Right atrium auricular region (tissue), 2 donors: ENCODE data around the gene PLGRKT. TPM values are rescaled to one million over a fixed set of nuclear protein-coding genes. Genes with fewer than 3 reads are reported as not detected.

Experiments used
- DNase-seq: peaks from one replicate; pipeline ENCODE4 v3.0.0-alpha.2; 2019; ENCODE audit warnings: low spot score
- H3K27ac ChIP-seq, 2 donors: fragments of 200-600 bp; sonication (generic); 1 replicate in 1 of 2; 2 replicates in 1 of 2; pipeline ENCODE4 v1.5.1; 2016 to 2019
- H3K27me3 ChIP-seq, 2 donors: fragments of 200-600 bp; sonication (generic); one replicate each; pipeline versions ENCODE4 v1.5.1 to v1.6.0; 2017 to 2019
- H3K36me3 ChIP-seq: fragments of 200-600 bp; sonication (generic); one replicate; pipeline ENCODE4 v1.5.1; 2016
- H3K4me1 ChIP-seq, 2 donors: fragments of 200-600 bp; sonication (generic); one replicate each; pipeline versions ENCODE4 v1.5.1 to v1.6.0; 2017 to 2019
- H3K4me3 ChIP-seq, 2 donors: fragments of 200-600 bp; sonication (generic); 1 replicate in 1 of 2; 2 replicates in 1 of 2; pipeline ENCODE4 v1.5.1; 2017 to 2019; ENCODE audit warnings: mild to moderate bottlenecking in 1 of 2, moderate library complexity in 1 of 2
- H3K9me3 ChIP-seq, 2 donors: fragments of 200-600 bp; sonication (generic); one replicate each; pipeline ENCODE4 v1.5.1; 2019
- CTCF ChIP-seq, 2 donors: fragments of 200-600 bp; sonication (generic); IDR thresholded peaks; one replicate each; pipeline ENCODE4 v1.5.1; 2019; ENCODE audit warnings: antibody characterized with exemption in 2 of 2
- total RNA-seq, 2 donors: library from RNA; depleted of rRNA; stranded (reverse); fragments of >200 nt; gene quantifications; one replicate each; pipeline ENCODE4 v1.1.0, GENCODE V29; 2016

PLGRKT gene
- total RNA-seq, 2 donors from 2014 or later: 17.6 to 30.4 TPM

GRCh38 chr9:5459289-5459829 is 21.6 kb upstream of the PLGRKT start:
- H3K27me3 ChIP-seq: no peaks in the 10 kb centered on the region
- no peaks in the 10 kb centered on the region for H3K9me3 ChIP-seq
- peaks cover 18% of the 10 kb centered on the region for H3K36me3 ChIP-seq
- DNase-seq: no peak
- H3K4me1 ChIP-seq: no peaks in the 10 kb centered on the region
- TF ChIP-seq CTCF (IDR thresholded peaks at IDR 0.05): no peak
- H3K27ac ChIP-seq: no peak overlapping the region
- no peak overlapping the region for H3K4me3 ChIP-seq

GRCh38 chr9:5455181-5455580 is 17.5 kb upstream of the PLGRKT start:
- no peak for TF ChIP-seq CTCF (IDR thresholded peaks at IDR 0.05)
- peaks cover 0 to 9% of the 10 kb centered on the region in 2 donors for H3K4me1 ChIP-seq
- H3K27ac ChIP-seq: peak overlapping the region; percentile 11 to 67
- H3K9me3 ChIP-seq: no peaks in the 10 kb centered on the region
- peaks cover 5% of the 10 kb centered on the region for H3K36me3 ChIP-seq
- no peak overlapping the region for H3K4me3 ChIP-seq
- H3K27me3 ChIP-seq: no peaks in the 10 kb centered on the region
- DNase-seq: no peak

GRCh38 chr9:5453673-5454072 is 15.9 kb upstream of the PLGRKT start:
- H3K27ac ChIP-seq: peak overlapping the region; percentile 43 to 67
- H3K9me3 ChIP-seq: no peaks in the 10 kb centered on the region
- DNase-seq: no peak
- H3K4me3 ChIP-seq: no peak overlapping the region
- H3K4me1 ChIP-seq: peaks cover 0 to 18% of the 10 kb centered on the region in 2 donors
- peaks cover 5% of the 10 kb centered on the region for H3K36me3 ChIP-seq
- no peaks in the 10 kb centered on the region for H3K27me3 ChIP-seq
- TF ChIP-seq CTCF (IDR thresholded peaks at IDR 0.05): no peak

GRCh38 chr9:5453004-5453403 is 15.3 kb upstream of the PLGRKT start:
- peaks cover 0 to 18% of the 10 kb centered on the region in 2 donors for H3K4me1 ChIP-seq

GRCh38 chr9:5452286-5452609 is 14.5 kb upstream of the PLGRKT start:
- Histone ChIP-seq H3K27ac (peak overlapping the region; percentile 9 to 67), H3K36me3 (no peaks in the 10 kb centered on the region), H3K27me3 (no peaks in the 10 kb centered on the region), H3K4me3 (no peak overlapping the region), H3K9me3 (no peaks in the 10 kb centered on the region), H3K4me1 (peaks cover 0 to 18% of the 10 kb centered on the region in 2 donors)
- no peak for DNase-seq
- no peak for TF ChIP-seq CTCF (IDR thresholded peaks at IDR 0.05)

More at GRCh38 chr9:5453004-5453403, 15.3 kb upstream of the PLGRKT start:
- no peak overlapping the region for H3K4me3 ChIP-seq
- no peak for TF ChIP-seq CTCF (IDR thresholded peaks at IDR 0.05)
- H3K27ac ChIP-seq: peak overlapping the region; percentile 43 to 67
- no peaks in the 10 kb centered on the region for H3K9me3 ChIP-seq
- DNase-seq: no peak
- H3K36me3 ChIP-seq: peaks cover under 1% of the 10 kb centered on the region
- no peaks in the 10 kb centered on the region for H3K27me3 ChIP-seq
